AG04450 (cell line): ENCODE data around the gene CYTL1. TPM values are rescaled to one million over a fixed set of nuclear protein-coding genes. Genes with fewer than 3 reads are reported as not detected.

Experiments used
- CTCF ChIA-PET: fragments of 300-600, 350-600 bp; formaldehyde crosslinking; extraction: SDS; loops from one replicate; lab custom pipeline; 2022; ENCODE audit warnings: antibody characterized with exemption, inconsistent platforms; lab: Charles Lee
- POLR2A ChIA-PET: fragments of 350-600 bp; formaldehyde crosslinking; extraction: SDS; loops from one replicate; lab custom pipeline; 2021; ENCODE audit warnings: antibody characterized with exemption, inconsistent platforms; lab: Yijun Ruan, JAX
- DNase-seq: peaks from one replicate; pipeline ENCODE4 v3.0.0-alpha.2; 2011; ENCODE audit warnings: low read depth, low spot score
- H3K27ac ChIP-seq: one replicate; pipeline ENCODE4 v1.5.1; 2012; ENCODE audit warnings: low read depth, low read length, control low read depth
- H3K27me3 ChIP-seq: one replicate; pipeline ENCODE4 v1.6.0; 2012; ENCODE audit warnings: low read length; ENCODE audit not compliant: control insufficient read depth, insufficient read depth
- H3K4me3 ChIP-seq: 2 replicates; pipeline ENCODE4 v1.5.1; 2011; ENCODE audit warnings: mild to moderate bottlenecking, low read depth, low read length, control low read depth
- H3K9me3 ChIP-seq: 2 replicates; pipeline ENCODE4 v1.5.1; 2012; ENCODE audit warnings: low read length; ENCODE audit not compliant: control insufficient read depth, insufficient read depth
- polyA plus RNA-seq: library from polyadenylated mRNA; depleted of rRNA; stranded (reverse); fragments of >200 nt; gene quantifications from 2 replicates; pipeline ENCODE4 v1.2.3, GENCODE V29; 2011
- TF ChIP-seq, protein P1 (sequence below): IDR thresholded peaks from 2 replicates; pipeline ENCODE4 v1.5.1; 2011; ENCODE audit warnings: low read depth, low read length, control low read depth, inconsistent platforms

CYTL1 gene
- polyA plus RNA-seq, 1 experiment = 30.0 TPM

- H3K4me3 ChIP-seq = no peak overlapping the region
- POLR2A ChIA-PET = no interaction called here
- TF ChIP-seq, protein P1, sequence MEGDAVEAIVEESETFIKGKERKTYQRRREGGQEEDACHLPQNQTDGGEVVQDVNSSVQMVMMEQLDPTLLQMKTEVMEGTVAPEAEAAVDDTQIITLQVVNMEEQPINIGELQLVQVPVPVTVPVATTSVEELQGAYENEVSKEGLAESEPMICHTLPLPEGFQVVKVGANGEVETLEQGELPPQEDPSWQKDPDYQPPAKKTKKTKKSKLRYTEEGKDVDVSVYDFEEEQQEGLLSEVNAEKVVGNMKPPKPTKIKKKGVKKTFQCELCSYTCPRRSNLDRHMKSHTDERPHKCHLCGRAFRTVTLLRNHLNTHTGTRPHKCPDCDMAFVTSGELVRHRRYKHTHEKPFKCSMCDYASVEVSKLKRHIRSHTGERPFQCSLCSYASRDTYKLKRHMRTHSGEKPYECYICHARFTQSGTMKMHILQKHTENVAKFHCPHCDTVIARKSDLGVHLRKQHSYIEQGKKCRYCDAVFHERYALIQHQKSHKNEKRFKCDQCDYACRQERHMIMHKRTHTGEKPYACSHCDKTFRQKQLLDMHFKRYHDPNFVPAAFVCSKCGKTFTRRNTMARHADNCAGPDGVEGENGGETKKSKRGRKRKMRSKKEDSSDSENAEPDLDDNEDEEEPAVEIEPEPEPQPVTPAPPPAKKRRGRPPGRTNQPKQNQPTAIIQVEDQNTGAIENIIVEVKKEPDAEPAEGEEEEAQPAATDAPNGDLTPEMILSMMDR = no peak
- peaks cover 10% of the 10 kb centered on the region for H3K27me3 ChIP-seq
- DNase-seq = no peak
- no peak overlapping the region for H3K27ac ChIP-seq
- CTCF ChIA-PET = interaction anchor here (0.6 kb wide), 1 partner anchor 17 kb away, joined by 3 read pairs; no protein-coding TSS in a partner anchor
- peaks cover 2% of the 10 kb centered on the region; the same call in 1 of the 2 replicates for H3K9me3 ChIP-seq
Measured at GRCh38 chr4:5030221-5030620, 11.0 kb upstream of the CYTL1 start.

- TF ChIP-seq, protein P1 = no peak
- no peak overlapping the region for H3K27ac ChIP-seq
- peaks cover 17% of the 10 kb centered on the region for H3K27me3 ChIP-seq
- CTCF ChIA-PET = no interaction called here
- POLR2A ChIA-PET = no interaction called here
- no peak overlapping the region for H3K4me3 ChIP-seq
- DNase-seq = no peak
- peaks cover 2% of the 10 kb centered on the region; the same call in 1 of the 2 replicates for H3K9me3 ChIP-seq
Measured at GRCh38 chr4:5029447-5029846, 10.2 kb upstream of the CYTL1 start.

- DNase-seq = no peak
- H3K27ac ChIP-seq = no peak overlapping the region
- H3K27me3 ChIP-seq = peaks cover 17% of the 10 kb centered on the region
- H3K9me3 ChIP-seq = peaks cover 2% of the 10 kb centered on the region; the same call in 1 of the 2 replicates
- ChIA-PET POLR2A (no interaction called here), CTCF (no interaction called here)
- H3K4me3 ChIP-seq = no peak overlapping the region
- TF ChIP-seq, protein P1 = no peak
Measured at GRCh38 chr4:5028480-5028879, 9.2 kb upstream of the CYTL1 start.

- Histone ChIP-seq H3K9me3 (peaks cover 6% of the 10 kb centered on the region), H3K27me3 (peaks cover 21% of the 10 kb centered on the region), H3K4me3 (no peak overlapping the region), H3K27ac (no peak overlapping the region)
- ChIA-PET POLR2A (interaction anchor here (1.3 kb wide), 1 partner anchor 23 kb away, joined by 3 read pairs; no protein-coding TSS in a partner anchor), CTCF (interaction anchor here (1.1 to 1.4 kb wide), 3 partner anchors 9 to 33 kb away, joined by 3 to 4 read pairs (median 3); no protein-coding TSS in a partner anchor)
- TF ChIP-seq, protein P1 = no peak
- DNase-seq = no peak
Measured at GRCh38 chr4:5027346-5027745, 8.1 kb upstream of the CYTL1 start.

DNA sequence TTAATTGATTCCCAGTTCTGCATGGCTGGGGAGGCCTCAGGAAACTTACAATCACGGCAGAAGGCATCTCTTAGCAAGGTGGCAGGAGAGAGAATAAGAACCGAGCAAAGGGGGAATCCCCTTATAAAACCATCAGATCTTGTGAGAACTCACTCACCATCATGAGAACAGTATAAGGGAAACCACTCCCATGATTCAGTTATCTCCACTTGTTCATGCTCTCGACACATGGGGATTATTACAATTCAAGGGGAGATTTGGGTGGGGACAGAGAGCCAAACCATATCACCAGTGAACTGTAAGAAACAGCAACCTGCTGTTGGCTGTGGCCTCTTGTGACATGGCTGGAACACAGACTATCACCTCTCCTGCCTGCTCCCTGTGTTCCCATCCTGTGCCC lies 7.1 kb upstream of the CYTL1 start:
- ChIA-PET CTCF (interaction anchor here (1.4 kb wide), 2 partner anchors 8 to 11 kb away, joined by 3 to 4 read pairs; no protein-coding TSS in a partner anchor), POLR2A (no interaction called here)
- Histone ChIP-seq H3K4me3 (no peak overlapping the region), H3K27me3 (peaks cover 21% of the 10 kb centered on the region), H3K9me3 (peaks cover 6% of the 10 kb centered on the region), H3K27ac (no peak overlapping the region)
- DNase-seq = no peak
- TF ChIP-seq, protein P1 = no peak
